Measurements from ENCODE around the gene CDS1.
"Not testable (repeated sequence)": the region's sequence is repeated elsewhere in the genome, so short reads cannot be mapped to it uniquely, and the experiment has no call there.

CDS1 gene

GRCh38 chr4:84648178-84648577 is 65.3 kb downstream of the CDS1 start:
- H3K9me3 ChIP-seq (ENCODE audit: control insufficient read depth, low read length) = no peaks in the 10 kb centered on the region
- DNase-seq (ENCODE audit: low read depth) = no peak
- H3K27me3 ChIP-seq (replicated peaks; ENCODE audit: control insufficient read depth, insufficient read depth, low read length) = no peaks in the 10 kb centered on the region
- no peaks in the 10 kb centered on the region for H3K36me3 ChIP-seq (ENCODE audit: control insufficient read depth, insufficient read depth, low read length, severe bottlenecking)
- H3K4me3 ChIP-seq (ENCODE audit: low read length) = no peak overlapping the region
- no peak overlapping the region for H3K9ac ChIP-seq (ENCODE audit: low read length)
- H3K4me1 ChIP-seq (ENCODE audit: control insufficient read depth, insufficient read depth, low read length) = peaks cover 13% of the 10 kb centered on the region

- Histone ChIP-seq H3K4me3 (ENCODE audit: low read length) (no peak overlapping the region), H3K9me3 (ENCODE audit: control insufficient read depth, low read length) (no peaks in the 10 kb centered on the region), H3K4me1 (ENCODE audit: control insufficient read depth, insufficient read depth, low read length) (peaks cover 13% of the 10 kb centered on the region), H3K36me3 (ENCODE audit: control insufficient read depth, insufficient read depth, low read length, severe bottlenecking) (no peaks in the 10 kb centered on the region), H3K27me3 (replicated peaks; ENCODE audit: control insufficient read depth, insufficient read depth, low read length) (no peaks in the 10 kb centered on the region), H3K9ac (ENCODE audit: low read length) (no peak overlapping the region)
- no peak for DNase-seq (ENCODE audit: low read depth)
Observed at GRCh38 chr4:84648863-84649647, 66.1 kb downstream of the CDS1 start.

GRCh38 chr4:84651499-84651898 is 68.6 kb downstream of the CDS1 start:
- H3K27me3 ChIP-seq (replicated peaks; ENCODE audit: control insufficient read depth, insufficient read depth, low read length) = no peaks in the 10 kb centered on the region
- peaks cover 13% of the 10 kb centered on the region for H3K4me1 ChIP-seq (ENCODE audit: control insufficient read depth, insufficient read depth, low read length)
- peak; percentile 4 for DNase-seq (ENCODE audit: low read depth)
- no peak overlapping the region for H3K9ac ChIP-seq (ENCODE audit: low read length)
- no peak overlapping the region for H3K4me3 ChIP-seq (ENCODE audit: low read length)
- no peaks in the 10 kb centered on the region for H3K9me3 ChIP-seq (ENCODE audit: control insufficient read depth, low read length)
- no peaks in the 10 kb centered on the region for H3K36me3 ChIP-seq (ENCODE audit: control insufficient read depth, insufficient read depth, low read length, severe bottlenecking)

GRCh38 chr4:84652478-84652877 is 69.6 kb downstream of the CDS1 start:
- H3K9me3 ChIP-seq (ENCODE audit: control insufficient read depth, low read length) = no peaks in the 10 kb centered on the region
- no peak overlapping the region for H3K9ac ChIP-seq (ENCODE audit: low read length)
- H3K36me3 ChIP-seq (ENCODE audit: control insufficient read depth, insufficient read depth, low read length, severe bottlenecking) = no peaks in the 10 kb centered on the region
- no peak overlapping the region for H3K4me3 ChIP-seq (ENCODE audit: low read length)
- peaks cover 10% of the 10 kb centered on the region for H3K4me1 ChIP-seq (ENCODE audit: control insufficient read depth, insufficient read depth, low read length)
- H3K27me3 ChIP-seq (replicated peaks; ENCODE audit: control insufficient read depth, insufficient read depth, low read length) = no peaks in the 10 kb centered on the region
- no peak for DNase-seq (ENCODE audit: low read depth)

GRCh38 chr4:84660606-84661005 is 77.7 kb downstream of the CDS1 start:
- no peak overlapping the region for H3K9ac ChIP-seq (ENCODE audit: low read length)

GRCh38 chr4:84661191-84661939 is 78.4 kb downstream of the CDS1 start:
- Histone ChIP-seq H3K9me3 (ENCODE audit: control insufficient read depth, low read length) (no peaks in the 10 kb centered on the region), H3K9ac (ENCODE audit: low read length) (no peak overlapping the region), H3K4me1 (ENCODE audit: control insufficient read depth, insufficient read depth, low read length) (no peaks in the 10 kb centered on the region), H3K27me3 (replicated peaks; ENCODE audit: control insufficient read depth, insufficient read depth, low read length) (no peaks in the 10 kb centered on the region), H3K4me3 (ENCODE audit: low read length) (no peak overlapping the region), H3K36me3 (ENCODE audit: control insufficient read depth, insufficient read depth, low read length, severe bottlenecking) (no peaks in the 10 kb centered on the region)
- DNase-seq (ENCODE audit: low read depth) = no peak

More at GRCh38 chr4:84660606-84661005, 77.7 kb downstream of the CDS1 start:
- DNase-seq (ENCODE audit: low read depth) = no peak
- Histone ChIP-seq H3K36me3 (ENCODE audit: control insufficient read depth, insufficient read depth, low read length, severe bottlenecking) (no peaks in the 10 kb centered on the region), H3K4me1 (ENCODE audit: control insufficient read depth, insufficient read depth, low read length) (no peaks in the 10 kb centered on the region), H3K27me3 (replicated peaks; ENCODE audit: control insufficient read depth, insufficient read depth, low read length) (no peaks in the 10 kb centered on the region), H3K4me3 (ENCODE audit: low read length) (no peak overlapping the region), H3K9me3 (ENCODE audit: control insufficient read depth, low read length) (no peaks in the 10 kb centered on the region)

GRCh38 chr4:84664767-84665166 is 81.8 kb downstream of the CDS1 start:
- not testable (repeated sequence) for DNase-seq (ENCODE audit: low read depth); H3K9me3 ChIP-seq (ENCODE audit: control insufficient read depth, low read length); H3K4me3 ChIP-seq (ENCODE audit: low read length); H3K4me1 ChIP-seq (ENCODE audit: control insufficient read depth, insufficient read depth, low read length); H3K9ac ChIP-seq (ENCODE audit: low read length); H3K27me3 ChIP-seq (replicated peaks; ENCODE audit: control insufficient read depth, insufficient read depth, low read length)
- peaks cover 26% of the 10 kb centered on the region for H3K36me3 ChIP-seq (ENCODE audit: control insufficient read depth, insufficient read depth, low read length, severe bottlenecking)

- H3K36me3 ChIP-seq (ENCODE audit: control insufficient read depth, insufficient read depth, low read length, severe bottlenecking) = peaks cover 41% of the 10 kb centered on the region
- no peaks in the 10 kb centered on the region for H3K4me1 ChIP-seq (ENCODE audit: control insufficient read depth, insufficient read depth, low read length)
- H3K4me3 ChIP-seq (ENCODE audit: low read length) = no peak overlapping the region
- no peak for DNase-seq (ENCODE audit: low read depth)
- no peaks in the 10 kb centered on the region for H3K9me3 ChIP-seq (ENCODE audit: control insufficient read depth, low read length)
- H3K27me3 ChIP-seq (replicated peaks; ENCODE audit: control insufficient read depth, insufficient read depth, low read length) = no peaks in the 10 kb centered on the region
- H3K9ac ChIP-seq (ENCODE audit: low read length) = no peak overlapping the region
Observed at GRCh38 chr4:84666439-84666838, 83.5 kb downstream of the CDS1 start.

GRCh38 chr4:84669201-84669600 is 86.3 kb downstream of the CDS1 start:
- no peak overlapping the region for H3K9ac ChIP-seq (ENCODE audit: low read length)
- H3K4me3 ChIP-seq (ENCODE audit: low read length) = no peak overlapping the region
- H3K27me3 ChIP-seq (replicated peaks; ENCODE audit: control insufficient read depth, insufficient read depth, low read length) = no peaks in the 10 kb centered on the region
- peaks cover 10% of the 10 kb centered on the region for H3K4me1 ChIP-seq (ENCODE audit: control insufficient read depth, insufficient read depth, low read length)
- DNase-seq (ENCODE audit: low read depth) = no peak
- H3K36me3 ChIP-seq (ENCODE audit: control insufficient read depth, insufficient read depth, low read length, severe bottlenecking) = peaks cover 56% of the 10 kb centered on the region
- H3K9me3 ChIP-seq (ENCODE audit: control insufficient read depth, low read length) = no peaks in the 10 kb centered on the region

- no peak overlapping the region for H3K4me3 ChIP-seq (ENCODE audit: low read length)
- H3K27me3 ChIP-seq (replicated peaks; ENCODE audit: control insufficient read depth, insufficient read depth, low read length) = no peaks in the 10 kb centered on the region
- no peaks in the 10 kb centered on the region for H3K9me3 ChIP-seq (ENCODE audit: control insufficient read depth, low read length)
- peaks cover 73% of the 10 kb centered on the region for H3K36me3 ChIP-seq (ENCODE audit: control insufficient read depth, insufficient read depth, low read length, severe bottlenecking)
- no peak overlapping the region for H3K9ac ChIP-seq (ENCODE audit: low read length)
- DNase-seq (ENCODE audit: low read depth) = no peak
- H3K4me1 ChIP-seq (ENCODE audit: control insufficient read depth, insufficient read depth, low read length) = peaks cover 10% of the 10 kb centered on the region
Observed at GRCh38 chr4:84672177-84672576, 89.2 kb downstream of the CDS1 start.

- Histone ChIP-seq H3K4me1 (ENCODE audit: control insufficient read depth, insufficient read depth, low read length) (peaks cover 17% of the 10 kb centered on the region), H3K4me3 (ENCODE audit: low read length) (no peak overlapping the region), H3K9ac (ENCODE audit: low read length) (no peak overlapping the region), H3K36me3 (ENCODE audit: control insufficient read depth, insufficient read depth, low read length, severe bottlenecking) (peaks cover 78% of the 10 kb centered on the region), H3K9me3 (ENCODE audit: control insufficient read depth, low read length) (no peaks in the 10 kb centered on the region), H3K27me3 (replicated peaks; ENCODE audit: control insufficient read depth, insufficient read depth, low read length) (no peaks in the 10 kb centered on the region)
- peak; percentile 81 for DNase-seq (ENCODE audit: low read depth)
Observed at GRCh38 chr4:84673475-84674240, 90.7 kb downstream of the CDS1 start.
